HEK293 (cell line): ENCODE results near the gene GUCY2D.
A peak's percentile ranks its signal among the peaks of the same experiment; 100 is the strongest.

Source experiments
- CTCF ChIA-PET: fragments of 350-600 bp; formaldehyde crosslinking; extraction: SDS; loops from one replicate; lab custom pipeline; 2021; ENCODE audit warnings: antibody characterized with exemption; lab: Yijun Ruan, JAX
- POLR2A ChIA-PET: fragments of 300-600 bp; formaldehyde crosslinking; extraction: SDS; loops from one replicate; lab custom pipeline; 2020; ENCODE audit warnings: antibody characterized with exemption, inconsistent platforms; lab: Yijun Ruan, JAX
- H3K27ac ChIP-seq: fragments of 200-500 bp; sonication (Bioruptor generic); 2 replicates; pipeline ENCODE4 v1.5.1; 2014; ENCODE audit warnings: low read depth, low read length, control low read depth, inconsistent platforms; ENCODE audit errors: extremely low read depth
- H3K36me3 ChIP-seq, 2 experiments: fragments of 200-500 bp in 1 of 2; sonication (Bioruptor generic) in 1 of 2; 1 replicate in 1 of 2; 2 replicates in 1 of 2; pipeline ENCODE4 v1.5.1; 2014 to 2017; ENCODE audit warnings: inconsistent platforms in 2 of 2, low read length in 2 of 2; ENCODE audit not compliant: control insufficient read depth in 2 of 2, insufficient read depth in 1 of 2
- H3K4me1 ChIP-seq: fragments of 200-500 bp; sonication (Bioruptor generic); 2 replicates; pipeline ENCODE4 v1.5.1; 2014; ENCODE audit warnings: mild to moderate bottlenecking, low read length, inconsistent platforms; ENCODE audit not compliant: control insufficient read depth, insufficient read depth
- H3K4me3 ChIP-seq: 2 replicates; pipeline ENCODE4 v1.5.1; 2011; ENCODE audit warnings: low read depth, mild to moderate bottlenecking, control low read depth, low read length, moderate library complexity
- H3K9me3 ChIP-seq: fragments of 200-500 bp; sonication (Bioruptor generic); 2 replicates; pipeline ENCODE4 v1.5.1; 2014; ENCODE audit warnings: low read depth, low read length, inconsistent platforms; ENCODE audit not compliant: control insufficient read depth, insufficient read depth
- CTCF ChIP-seq: fragments of 450-650 bp; formaldehyde crosslinking; IDR thresholded peaks from 2 replicates; pipeline ENCODE4 v1.5.1; 2016; ENCODE audit warnings: missing biosample characterization, missing genetic modification characterization
- KLF16 ChIP-seq: fragments of 450-650 bp; formaldehyde crosslinking; IDR thresholded peaks from 2 replicates; pipeline ENCODE4 v1.5.1; 2017; ENCODE audit warnings: missing biosample characterization, missing genetic modification characterization
- PRDM10 ChIP-seq: fragments of 450-650 bp; formaldehyde crosslinking; IDR thresholded peaks from 2 replicates; pipeline ENCODE4 v1.5.1; 2016; ENCODE audit warnings: missing biosample characterization, missing genetic modification characterization
- REPIN1 ChIP-seq: fragments of 450-650 bp; formaldehyde crosslinking; IDR thresholded peaks from 2 replicates; pipeline ENCODE4 v1.5.1; 2017; ENCODE audit warnings: missing biosample characterization, missing genetic modification characterization, low read depth
- SP7 ChIP-seq: fragments of 450-650 bp; formaldehyde crosslinking; IDR thresholded peaks from 2 replicates; pipeline ENCODE4 v1.5.1; 2016; ENCODE audit warnings: missing biosample characterization, missing genetic modification characterization
- ZBTB48 ChIP-seq: fragments of 450-650 bp; formaldehyde crosslinking; IDR thresholded peaks from 2 replicates; pipeline ENCODE4 v1.5.1; 2016; ENCODE audit warnings: missing biosample characterization, missing genetic modification characterization
- ZBTB6 ChIP-seq: fragments of 450-650 bp; formaldehyde crosslinking; IDR thresholded peaks from 2 replicates; pipeline ENCODE4 v1.5.1; 2017; ENCODE audit warnings: missing biosample characterization, missing genetic modification characterization
- ZBTB7A ChIP-seq: fragments of 450-650 bp; formaldehyde crosslinking; IDR thresholded peaks from 2 replicates; pipeline ENCODE4 v1.5.1; 2016; ENCODE audit warnings: low read depth, missing biosample characterization, missing genetic modification characterization
- ZEB2 ChIP-seq: fragments of 450-650 bp; formaldehyde crosslinking; IDR thresholded peaks from 2 replicates; pipeline ENCODE4 v1.5.1; 2016; ENCODE audit warnings: missing biosample characterization, missing genetic modification characterization
- ZFP69B ChIP-seq: fragments of 450-650 bp; formaldehyde crosslinking; IDR thresholded peaks from 2 replicates; pipeline ENCODE4 v1.5.1; 2016; ENCODE audit warnings: missing biosample characterization, missing genetic modification characterization
- ZNF10 ChIP-seq: fragments of 450-650 bp; formaldehyde crosslinking; IDR thresholded peaks from 2 replicates; pipeline ENCODE4 v1.5.1; 2017; ENCODE audit warnings: missing biosample characterization, missing genetic modification characterization
- ZNF155 ChIP-seq: fragments of 450-650 bp; formaldehyde crosslinking; IDR thresholded peaks from 2 replicates; pipeline ENCODE4 v1.5.1; 2016; ENCODE audit warnings: missing biosample characterization, missing genetic modification characterization
- ZNF311 ChIP-seq: fragments of 450-650 bp; formaldehyde crosslinking; IDR thresholded peaks from 2 replicates; pipeline ENCODE4 v1.5.1; 2017; ENCODE audit warnings: missing biosample characterization, missing genetic modification characterization, borderline replicate concordance
- ZNF335 ChIP-seq: fragments of 450-650 bp; formaldehyde crosslinking; conservative IDR thresholded peaks from 2 replicates; pipeline ENCODE4 v1.5.1; 2016; ENCODE audit warnings: missing biosample characterization, missing genetic modification characterization
- ZNF423 ChIP-seq: fragments of 450-650 bp; formaldehyde crosslinking; IDR thresholded peaks from 2 replicates; pipeline ENCODE4 v1.5.1; 2016; ENCODE audit warnings: missing biosample characterization, missing genetic modification characterization
- ZNF514 ChIP-seq: fragments of 450-650 bp; formaldehyde crosslinking; IDR thresholded peaks from 2 replicates; pipeline ENCODE4 v1.5.1; 2016; ENCODE audit warnings: missing biosample characterization, missing genetic modification characterization
- ZNF548 ChIP-seq: fragments of 450-650 bp; formaldehyde crosslinking; IDR thresholded peaks from 2 replicates; pipeline ENCODE4 v1.5.1; 2016; ENCODE audit warnings: missing biosample characterization, missing genetic modification characterization
- ZNF677 ChIP-seq: fragments of 450-650 bp; IDR thresholded peaks from 2 replicates; pipeline ENCODE4 v1.5.0; 2018; ENCODE audit warnings: missing biosample characterization, mild to moderate bottlenecking, missing genetic modification characterization, moderate library complexity
- ZNF777 ChIP-seq: fragments of 450-650 bp; formaldehyde crosslinking; IDR thresholded peaks from 2 replicates; pipeline ENCODE4 v1.5.1; 2017; ENCODE audit warnings: missing biosample characterization, missing genetic modification characterization, borderline replicate concordance
- ZSCAN16 ChIP-seq: fragments of 450-650 bp; formaldehyde crosslinking; IDR thresholded peaks from 2 replicates; pipeline ENCODE4 v1.5.1; 2016; ENCODE audit warnings: missing biosample characterization, missing genetic modification characterization
- TF ChIP-seq, protein P1 (sequence below): fragments of 450-650 bp; formaldehyde crosslinking; IDR thresholded peaks from 2 replicates; pipeline ENCODE4 v1.5.1; 2016; ENCODE audit warnings: missing biosample characterization, missing genetic modification characterization
- TF ChIP-seq, protein P2 (sequence below): fragments of 450-650 bp; formaldehyde crosslinking; IDR thresholded peaks from 2 replicates; pipeline ENCODE4 v1.5.1; 2016; ENCODE audit warnings: missing biosample characterization, missing genetic modification characterization

Gene GUCY2D

DNA sequence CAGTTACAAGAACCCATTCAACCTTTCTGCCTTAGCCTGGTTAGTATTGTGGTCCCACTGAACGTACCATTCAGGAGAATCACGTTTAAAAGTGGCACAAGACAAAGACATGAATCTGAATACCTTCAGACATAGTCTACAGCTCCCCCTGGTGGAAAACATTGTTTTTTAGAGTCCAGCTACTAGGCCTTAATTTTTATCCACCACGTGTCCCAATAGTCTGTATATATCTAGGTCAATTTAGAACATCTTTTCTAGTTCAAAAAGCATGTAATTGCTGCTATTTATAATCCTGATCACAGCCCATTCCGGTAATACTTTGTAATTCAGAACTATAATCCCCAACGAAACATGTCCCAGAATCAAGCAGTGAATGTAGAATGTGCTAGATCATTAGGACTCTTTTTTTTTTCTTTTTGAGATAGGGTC is 13.7 kb upstream of the GUCY2D start (continued):
- TF ChIP-seq PRDM10, result peak; percentile 64
- no peak for TF ChIP-seq ZNF777
- no peak for TF ChIP-seq ZNF311 (tag by site-specific recombination)
- TF ChIP-seq, protein P1, sequence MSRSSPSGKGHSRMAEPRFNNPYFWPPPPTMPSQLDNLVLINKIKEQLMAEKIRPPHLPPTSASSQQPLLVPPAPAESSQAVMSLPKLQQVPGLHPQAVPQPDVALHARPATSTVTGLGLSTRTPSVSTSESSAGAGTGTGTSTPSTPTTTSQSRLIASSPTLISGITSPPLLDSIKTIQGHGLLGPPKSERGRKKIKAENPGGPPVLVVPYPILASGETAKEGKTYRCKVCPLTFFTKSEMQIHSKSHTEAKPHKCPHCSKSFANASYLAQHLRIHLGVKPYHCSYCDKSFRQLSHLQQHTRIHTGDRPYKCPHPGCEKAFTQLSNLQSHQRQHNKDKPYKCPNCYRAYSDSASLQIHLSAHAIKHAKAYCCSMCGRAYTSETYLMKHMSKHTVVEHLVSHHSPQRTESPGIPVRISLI (tag by site-specific recombination), result no peak
- TF ChIP-seq ZNF335 (tag by site-specific recombination), result peak; percentile 46
- no peak for TF ChIP-seq ZBTB6
- TF ChIP-seq ZNF677, result no peak
- no peak for TF ChIP-seq REPIN1
- TF ChIP-seq ZEB2, result no peak
- TF ChIP-seq ZFP69B (tag by site-specific recombination), result peak; percentile 49; the same call in 1 of the 2 replicates
- no peak for TF ChIP-seq ZSCAN16 (tag by site-specific recombination)
- no peak for TF ChIP-seq ZNF514
- TF ChIP-seq, protein P2, sequence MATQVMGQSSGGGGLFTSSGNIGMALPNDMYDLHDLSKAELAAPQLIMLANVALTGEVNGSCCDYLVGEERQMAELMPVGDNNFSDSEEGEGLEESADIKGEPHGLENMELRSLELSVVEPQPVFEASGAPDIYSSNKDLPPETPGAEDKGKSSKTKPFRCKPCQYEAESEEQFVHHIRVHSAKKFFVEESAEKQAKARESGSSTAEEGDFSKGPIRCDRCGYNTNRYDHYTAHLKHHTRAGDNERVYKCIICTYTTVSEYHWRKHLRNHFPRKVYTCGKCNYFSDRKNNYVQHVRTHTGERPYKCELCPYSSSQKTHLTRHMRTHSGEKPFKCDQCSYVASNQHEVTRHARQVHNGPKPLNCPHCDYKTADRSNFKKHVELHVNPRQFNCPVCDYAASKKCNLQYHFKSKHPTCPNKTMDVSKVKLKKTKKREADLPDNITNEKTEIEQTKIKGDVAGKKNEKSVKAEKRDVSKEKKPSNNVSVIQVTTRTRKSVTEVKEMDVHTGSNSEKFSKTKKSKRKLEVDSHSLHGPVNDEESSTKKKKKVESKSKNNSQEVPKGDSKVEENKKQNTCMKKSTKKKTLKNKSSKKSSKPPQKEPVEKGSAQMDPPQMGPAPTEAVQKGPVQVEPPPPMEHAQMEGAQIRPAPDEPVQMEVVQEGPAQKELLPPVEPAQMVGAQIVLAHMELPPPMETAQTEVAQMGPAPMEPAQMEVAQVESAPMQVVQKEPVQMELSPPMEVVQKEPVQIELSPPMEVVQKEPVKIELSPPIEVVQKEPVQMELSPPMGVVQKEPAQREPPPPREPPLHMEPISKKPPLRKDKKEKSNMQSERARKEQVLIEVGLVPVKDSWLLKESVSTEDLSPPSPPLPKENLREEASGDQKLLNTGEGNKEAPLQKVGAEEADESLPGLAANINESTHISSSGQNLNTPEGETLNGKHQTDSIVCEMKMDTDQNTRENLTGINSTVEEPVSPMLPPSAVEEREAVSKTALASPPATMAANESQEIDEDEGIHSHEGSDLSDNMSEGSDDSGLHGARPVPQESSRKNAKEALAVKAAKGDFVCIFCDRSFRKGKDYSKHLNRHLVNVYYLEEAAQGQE, result no peak
- no peak for TF ChIP-seq ZNF155 (tag by site-specific recombination)
- no peak for TF ChIP-seq ZNF423 (tag by site-specific recombination)

- ChIA-PET CTCF (interaction anchor here (0.5 to 10.0 kb wide), 66 partner anchors 9 to 901 kb away, joined by 3 to 141 read pairs (median 7); partner anchors contain the start of genes ALOX12B, CNTROB, GUCY2D and NAA38), POLR2A (interaction anchor here (0.6 to 3.0 kb wide), 8 partner anchors 14 to 560 kb away, joined by 3 to 22 read pairs (median 4); partner anchors contain the start of genes CNTROB, RNF227 and TRAPPC1)
- Histone ChIP-seq H3K4me3 (peak overlapping the region; percentile 59), H3K27ac (peak overlapping the region; percentile 29; the same call in 1 of the 2 replicates), H3K36me3 (no peaks in the 10 kb centered on the region), H3K4me1 (no peaks in the 10 kb centered on the region), H3K9me3 (no peaks in the 10 kb centered on the region)
- TF ChIP-seq SP7 (tag by site-specific recombination) (peak; percentile 77), KLF16 (tag by site-specific recombination) (peak; percentile 82), ZBTB7A (tag by site-specific recombination) (peak; percentile 74; the same call in 1 of the 2 replicates), ZNF10 (tag by site-specific recombination) (peak; percentile 54), ZBTB48 (tag by site-specific recombination) (peak; percentile 88), CTCF (tag by site-specific recombination) (peak; percentile 98), ZNF548 (tag by site-specific recombination) (no peak)
Measured at GRCh38 chr17:7989781-7990655, 12.4 kb upstream of the GUCY2D start.
